IMR-90 (cell line): ENCODE measurements around the gene MBD2. TPM values are rescaled to one million over a fixed set of nuclear protein-coding genes. Genes with fewer than 3 reads are reported as not detected.

Experiments used
- ATAC-seq: fragments of 200-7000 bp; cut with Tn5 transposase; 2 replicates; pipeline ENCODE4 v1.9.1; 2020; ENCODE audit warnings: low read depth, mild to moderate bottlenecking, moderate library complexity
- BruUV-seq: library from RNA; stranded (reverse); fragments of 400-500 nt; replicated peaks from 2 replicates; lab custom pipeline; 2021; lab: Mats Ljungman, UMichigan
- CTCF ChIA-PET: fragments of 300-600 bp; formaldehyde crosslinking; extraction: SDS; loops from one replicate; lab custom pipeline; 2021; ENCODE audit warnings: antibody characterized with exemption; lab: Yijun Ruan, JAX
- POLR2A ChIA-PET: fragments of 300-600 bp; sonication (Branson Sonifier 250); formaldehyde crosslinking; loops from one replicate; lab custom pipeline; 2022; ENCODE audit warnings: antibody characterized with exemption; ENCODE audit not compliant: unreplicated experiment; lab: Charles Lee
- DNase-seq: peaks from one replicate; pipeline ENCODE4 v3.0.0; 2013
- H2AFZ ChIP-seq: replicated peaks from 2 replicates; pipeline ENCODE3; 2013; ENCODE audit warnings: low read length, mild to moderate bottlenecking; ENCODE audit not compliant: poor library complexity
- H2AK5ac ChIP-seq: 2 replicates; pipeline ENCODE4 v1.6.1; 2013; ENCODE audit warnings: low read depth, low read length, inconsistent platforms
- H2AK9ac ChIP-seq: replicated peaks from 2 replicates; pipeline ENCODE3; 2013; ENCODE audit warnings: mild to moderate bottlenecking, low read depth, low read length, moderate library complexity; ENCODE audit not compliant: poor library complexity
- H2BK120ac ChIP-seq: 2 replicates; pipeline ENCODE4 v1.6.1; 2013; ENCODE audit warnings: low read depth, low read length, inconsistent platforms
- H2BK15ac ChIP-seq: 3 replicates; pipeline ENCODE4 v1.6.1; 2013; ENCODE audit warnings: low read depth, low read length, inconsistent platforms
- H2BK20ac ChIP-seq: 2 replicates; pipeline ENCODE4 v1.6.1; 2013; ENCODE audit warnings: low read depth, mild to moderate bottlenecking, inconsistent platforms, low read length, moderate library complexity
- H2BK5ac ChIP-seq: 2 replicates; pipeline ENCODE4 v1.6.1; 2013; ENCODE audit warnings: mild to moderate bottlenecking, low read depth, low read length, inconsistent platforms; ENCODE audit not compliant: poor library complexity, severe bottlenecking
- H3K14ac ChIP-seq: replicated peaks from 2 replicates; pipeline ENCODE4 v1.6.1; 2013; ENCODE audit warnings: low read depth, low read length, inconsistent platforms
- H3K18ac ChIP-seq: 2 replicates; pipeline ENCODE4 v1.6.1; 2013; ENCODE audit warnings: low read depth, low read length, control low read depth
- H3K23ac ChIP-seq: 2 replicates; pipeline ENCODE4 v1.6.1; 2013; ENCODE audit warnings: low read depth, low read length, inconsistent platforms
- H3K27ac ChIP-seq: 2 replicates; pipeline ENCODE4 v1.5.1; 2013; ENCODE audit warnings: mild to moderate bottlenecking, control low read depth, low read length; ENCODE audit not compliant: insufficient read depth
- H3K27me3 ChIP-seq: 2 replicates; pipeline ENCODE4 v1.6.1; 2013; ENCODE audit warnings: low read length; ENCODE audit not compliant: control insufficient read depth, insufficient read depth
- H3K36me3 ChIP-seq: 2 replicates; pipeline ENCODE4 v1.6.1; 2013; ENCODE audit warnings: low read length, mixed read lengths; ENCODE audit not compliant: control insufficient read depth, insufficient read depth
- H3K4ac ChIP-seq: 2 replicates; pipeline ENCODE4 v1.6.1; 2013; ENCODE audit warnings: low read depth, low read length, inconsistent platforms
- H3K4me1 ChIP-seq: 2 replicates; pipeline ENCODE4 v1.6.1; 2013; ENCODE audit warnings: low read length, mixed read lengths; ENCODE audit not compliant: control insufficient read depth, insufficient read depth
- H3K4me2 ChIP-seq: 2 replicates; pipeline ENCODE4 v1.6.1; 2013; ENCODE audit warnings: low read depth, mild to moderate bottlenecking, control low read depth, low read length, moderate library complexity
- H3K4me3 ChIP-seq: 2 replicates; pipeline ENCODE4 v1.5.1; 2013; ENCODE audit warnings: low read depth, mild to moderate bottlenecking, control low read depth, low read length, moderate library complexity; ENCODE audit not compliant: insufficient read depth
- H3K56ac ChIP-seq: 2 replicates; pipeline ENCODE4 v1.6.1; 2013; ENCODE audit warnings: low read length, inconsistent platforms; ENCODE audit not compliant: insufficient read depth; ENCODE audit errors: extremely low read depth
- H3K79me1 ChIP-seq, 2 experiments: 2 replicates each; pipeline ENCODE4 v1.6.1; 2013; ENCODE audit warnings: low read length in 2 of 2, inconsistent platforms in 1 of 2, low read depth in 1 of 2
- H3K9ac ChIP-seq: 2 replicates; pipeline ENCODE4 v1.6.1; 2013; ENCODE audit warnings: low read depth, low read length, control low read depth
- H3K9me1 ChIP-seq: 2 replicates; pipeline ENCODE4 v1.6.1; 2013; ENCODE audit warnings: low read length, inconsistent platforms; ENCODE audit not compliant: insufficient read depth
- H3K9me3 ChIP-seq: 2 replicates; pipeline ENCODE4 v1.6.1; 2013; ENCODE audit warnings: low read length; ENCODE audit not compliant: control insufficient read depth, insufficient read depth
- H4K20me1 ChIP-seq: 2 replicates; pipeline ENCODE4 v1.6.1; 2013; ENCODE audit warnings: low read length, inconsistent platforms; ENCODE audit not compliant: insufficient read depth
- H4K5ac ChIP-seq: 2 replicates; pipeline ENCODE4 v1.6.1; 2013; ENCODE audit warnings: mild to moderate bottlenecking, low read depth, low read length, control low read depth
- H4K8ac ChIP-seq, 2 experiments: 2 replicates each; pipeline ENCODE4 v1.6.1; 2013; ENCODE audit warnings: low read depth in 2 of 2, low read length in 2 of 2, control low read depth in 1 of 2, inconsistent platforms in 1 of 2
- H4K91ac ChIP-seq: 2 replicates; pipeline ENCODE4 v1.6.1; 2013; ENCODE audit warnings: low read depth, low read length, inconsistent platforms; ENCODE audit not compliant: insufficient read depth
- BHLHE40 ChIP-seq: fragments of 150-350 bp; IDR thresholded peaks from 2 replicates; pipeline ENCODE4 v1.6.1; 2016; ENCODE audit warnings: mild to moderate bottlenecking, low read depth, low read length
- CHD1 ChIP-seq: IDR thresholded peaks from 2 replicates; pipeline ENCODE4 v1.6.1; 2012; ENCODE audit warnings: low read depth, low read length, improper control_type of control experiment
- CTCF ChIP-seq: conservative IDR thresholded peaks from 2 replicates; pipeline ENCODE4 v1.5.1; 2012; ENCODE audit warnings: mild to moderate bottlenecking, low read depth, low read length, improper control_type of control experiment
- MAFK ChIP-seq: IDR thresholded peaks from 2 replicates; pipeline ENCODE4 v1.6.1; 2012; ENCODE audit warnings: low read depth, low read length, improper control_type of control experiment
- MAZ ChIP-seq: IDR thresholded peaks from 2 replicates; pipeline ENCODE4 v1.6.1; 2012; ENCODE audit warnings: low read depth, mild to moderate bottlenecking, low read length, improper control_type of control experiment, moderate library complexity, borderline replicate concordance
- RFX5 ChIP-seq: IDR thresholded peaks from 2 replicates; pipeline ENCODE4 v1.8.0; 2012; ENCODE audit warnings: low read depth, mild to moderate bottlenecking, low read length, moderate library complexity
- SMC3 ChIP-seq: fragments of 150-350 bp; IDR thresholded peaks from 2 replicates; pipeline ENCODE4 v1.6.1; 2016; ENCODE audit warnings: low read depth, mild to moderate bottlenecking, antibody characterized with exemption, low read length, moderate library complexity
- USF2 ChIP-seq: fragments of 150-350 bp; IDR thresholded peaks from 2 replicates; pipeline ENCODE4 v1.6.1; 2017; ENCODE audit warnings: mild to moderate bottlenecking, antibody characterized with exemption, low read length, low read depth
- WGBS, 2 experiments: methylation state at CpG; one replicate each; pipeline versions ENCODE4 v1.1.5 to v1.1.7; 2013; ENCODE audit warnings: missing lambda C conversion rate in 2 of 2; ENCODE audit not compliant: insufficient read length in 1 of 2; ENCODE audit errors: extremely low coverage in 2 of 2; 5-methylcytosine and 5-hydroxymethylcytosine counted together
- dilution Hi-C: fragments of 300-500 bp; cut with HindIII; formaldehyde crosslinking; loops from one replicate; pipeline ENCODE4 v1.14.3; 2018; ENCODE audit warnings: low sequenced_read_pairs; ENCODE audit not compliant: unreplicated experiment
- in situ Hi-C: fragments of 300-500 bp; cut with MboI; formaldehyde crosslinking; loops from 3 replicates; pipeline ENCODE4 v1.14.3; 2019; ENCODE audit warnings: low sequenced_read_pairs, inconsistent platforms, mixed read lengths
- intact Hi-C: fragments of 100-400 bp; cut with micrococcal nuclease; formaldehyde crosslinking; loops from 2 replicates; pipeline ENCODE4 v1.10.0; 2022
- polyA plus RNA-seq, 3 experiments: library from polyadenylated mRNA; depleted of rRNA; stranded (reverse); fragments of >200 nt; gene quantifications; 2 replicates each; pipeline ENCODE4 v1.2.3, GENCODE V29; 2012; ENCODE audit warnings: low replicate concordance in 1 of 3
- total RNA-seq: library from RNA; depleted of rRNA; stranded (reverse); fragments of >200 nt; gene quantifications from 2 replicates; pipeline ENCODE4 v1.2.3, GENCODE V29; 2012
- TF ChIP-seq, protein P1 (sequence below): fragments of 150-350 bp; IDR thresholded peaks from 2 replicates; pipeline ENCODE4 v1.6.1; 2016; ENCODE audit warnings: low read depth, mild to moderate bottlenecking, low read length, moderate library complexity, borderline replicate concordance

The MBD2 gene
- total and polyA plus RNA-seq, 2 of the 4 experiments (the other 2 are of a cell fraction) = 9.7 to 29.5 TPM

GRCh38 chr18:54163453-54163852 is 61.0 kb downstream of the MBD2 start (continued):
- TF ChIP-seq, protein P1, sequence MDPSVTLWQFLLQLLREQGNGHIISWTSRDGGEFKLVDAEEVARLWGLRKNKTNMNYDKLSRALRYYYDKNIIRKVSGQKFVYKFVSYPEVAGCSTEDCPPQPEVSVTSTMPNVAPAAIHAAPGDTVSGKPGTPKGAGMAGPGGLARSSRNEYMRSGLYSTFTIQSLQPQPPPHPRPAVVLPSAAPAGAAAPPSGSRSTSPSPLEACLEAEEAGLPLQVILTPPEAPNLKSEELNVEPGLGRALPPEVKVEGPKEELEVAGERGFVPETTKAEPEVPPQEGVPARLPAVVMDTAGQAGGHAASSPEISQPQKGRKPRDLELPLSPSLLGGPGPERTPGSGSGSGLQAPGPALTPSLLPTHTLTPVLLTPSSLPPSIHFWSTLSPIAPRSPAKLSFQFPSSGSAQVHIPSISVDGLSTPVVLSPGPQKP = no peak

GRCh38 chr18:54162431-54162830 is 62.0 kb downstream of the MBD2 start:
- no peak overlapping the region for H2AK9ac ChIP-seq
- H3K4me1 ChIP-seq = peaks cover 7% of the 10 kb centered on the region
- peak; percentile 66 for ATAC-seq
- DNase-seq = peak; percentile 78
- dilution Hi-C loops = no loop called here
- peaks cover 36% of the 10 kb centered on the region for H3K36me3 ChIP-seq
- no peak overlapping the region for H3K4me2 ChIP-seq
- in situ Hi-C loops = no loop called here
- intact Hi-C loops = loop anchor here (5.0 kb wide), 1 partner anchor 60 kb away; the partner anchor contains the start of gene MBD2
- no peaks in the 10 kb centered on the region for H3K9me3 ChIP-seq
- no peak overlapping the region for H3K27ac ChIP-seq
- BruUV-seq = no TSS peak
- H3K27me3 ChIP-seq = no peaks in the 10 kb centered on the region
- no peak overlapping the region for H3K9ac ChIP-seq
- no peak overlapping the region for H3K14ac ChIP-seq
- no peak overlapping the region for H3K56ac ChIP-seq
- peaks cover 12% of the 10 kb centered on the region; the same call in 1 of the 2 replicates for H3K9me1 ChIP-seq
- H3K4ac ChIP-seq = no peak overlapping the region
- no peak overlapping the region for H2BK15ac ChIP-seq
- H2AK5ac ChIP-seq = no peak overlapping the region
- ChIA-PET CTCF (no interaction called here), POLR2A (no interaction called here)
- peaks cover 23 to 47% of the 10 kb centered on the region in 2 experiments for H3K79me1 ChIP-seq
- H4K20me1 ChIP-seq = no peaks in the 10 kb centered on the region; the same call in 1 of the 2 replicates
- WGBS, 2 experiments = no CpG with 5 or more reads among the region's 2 CpGs
- H2BK20ac ChIP-seq = no peak overlapping the region
- H4K5ac ChIP-seq = no peak overlapping the region
- no peak overlapping the region for H2BK120ac ChIP-seq
- TF ChIP-seq MAFK = no peak
- TF ChIP-seq USF2 = no peak
- TF ChIP-seq MAZ = no peak
- no peak for TF ChIP-seq CHD1
- no peak for TF ChIP-seq CTCF
- TF ChIP-seq, protein P1 = no peak
- no peak for TF ChIP-seq BHLHE40
- TF ChIP-seq SMC3 = no peak
- TF ChIP-seq RFX5 = no peak
- H4K91ac ChIP-seq = no peak overlapping the region
- no peak overlapping the region for H2AFZ ChIP-seq
- H4K8ac ChIP-seq = no peak overlapping the region
- H3K18ac ChIP-seq = no peak overlapping the region
- no peak overlapping the region for H3K23ac ChIP-seq
- no peak overlapping the region for H3K4me3 ChIP-seq
- no peak overlapping the region for H2BK5ac ChIP-seq
